NCI-H2227 (cell line): ENCODE data around the gene ALDH16A1.

Experiments
- DNase-seq: peaks from one replicate; lab custom pipeline; 2025; ENCODE audit not compliant: unreplicated experiment; lab: John Stamatoyannopoulos, UW

ALDH16A1 gene

GRCh38 chr19:49507803-49508494, 54.9 kb downstream of the ALDH16A1 start:
- no peak for DNase-seq

GRCh38 chr19:49512970-49513745, 60.1 kb downstream of the ALDH16A1 start:
- DNase-seq: peak; percentile 23

GRCh38 chr19:49513746-49514118, 60.7 kb downstream of the ALDH16A1 start:
- no peak for DNase-seq

DNA sequence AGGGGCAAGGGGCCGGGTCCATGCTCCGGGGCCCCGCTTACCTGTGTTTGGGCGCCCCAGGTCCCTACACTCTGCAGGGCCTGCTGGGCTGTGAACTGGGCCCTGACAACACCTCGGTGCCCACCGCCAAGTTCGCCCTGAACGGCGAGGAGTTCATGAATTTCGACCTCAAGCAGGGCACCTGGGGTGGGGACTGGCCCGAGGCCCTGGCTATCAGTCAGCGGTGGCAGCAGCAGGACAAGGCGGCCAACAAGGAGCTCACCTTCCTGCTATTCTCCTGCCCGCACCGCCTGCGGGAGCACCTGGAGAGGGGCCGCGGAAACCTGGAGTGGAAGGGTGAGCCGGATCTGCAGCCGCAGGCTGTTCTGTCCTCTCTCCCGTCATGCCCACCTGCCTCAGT, 61.1 kb downstream of the ALDH16A1 start:
- no peak for DNase-seq

- no peak for DNase-seq
Measured at GRCh38 chr19:49515767-49516166, 62.7 kb downstream of the ALDH16A1 start.

DNA sequence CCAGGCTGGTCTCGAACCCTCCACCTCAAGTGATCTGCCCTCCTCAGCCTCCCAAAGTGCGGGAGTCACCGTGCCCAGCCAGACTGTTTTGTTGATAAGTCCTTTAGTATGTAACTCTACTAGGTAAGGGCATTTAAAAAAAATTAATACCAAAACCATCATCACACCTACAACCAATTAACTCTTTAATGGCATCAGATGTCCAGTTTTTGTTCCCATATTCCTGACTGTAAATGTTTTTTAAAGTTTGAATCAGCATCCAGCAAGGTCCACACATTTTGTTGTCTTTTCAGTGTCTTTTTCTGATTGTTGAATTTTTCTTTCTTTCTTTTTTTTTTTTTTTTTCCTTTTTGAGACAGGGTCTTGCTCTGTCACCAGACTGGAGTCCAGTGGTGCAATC, 65.0 kb downstream of the ALDH16A1 start:
- no peak for DNase-seq
